HFFc6 (cell line): ENCODE data around the gene LARGE1. TPM values are rescaled to one million over a fixed set of nuclear protein-coding genes. Genes with fewer than 3 reads are reported as not detected.
"Not testable (repeated sequence)": the region's sequence is repeated elsewhere in the genome, so short reads cannot be mapped to it uniquely, and the experiment has no call there.

ENCODE experiments used
- DNase-seq: peaks from one replicate; pipeline ENCODE4 v3.0.0-alpha.2; 2018
- H3K27ac Mint-ChIP-seq: 2 replicates; pipeline ENCODE4 v1.8.0; 2020; ENCODE audit warnings: mild to moderate bottlenecking, mixed read lengths
- H3K27me3 Mint-ChIP-seq: 2 replicates; pipeline ENCODE4 v1.8.0; 2021; ENCODE audit warnings: mild to moderate bottlenecking, moderate library complexity, mixed read lengths; ENCODE audit not compliant: insufficient read depth
- H3K36me3 Mint-ChIP-seq: 2 replicates; pipeline ENCODE4 v1.8.0; 2021; ENCODE audit warnings: low read depth, mixed read lengths
- H3K4me1 Mint-ChIP-seq: 2 replicates; pipeline ENCODE4 v1.8.0; 2020; ENCODE audit warnings: low read depth, mixed read lengths
- H3K4me3 Mint-ChIP-seq: 2 replicates; pipeline ENCODE4 v1.8.0; 2020; ENCODE audit warnings: mild to moderate bottlenecking, moderate library complexity, mixed read lengths
- H3K9me3 Mint-ChIP-seq: 2 replicates; pipeline ENCODE4 v1.8.0; 2020; ENCODE audit warnings: mild to moderate bottlenecking, mixed read lengths
- CTCF ChIP-seq: fragments of 200-600 bp; sonication (generic); IDR thresholded peaks from 2 replicates; pipeline ENCODE4 v1.5.0; 2021; ENCODE audit warnings: antibody characterized with exemption, mild to moderate bottlenecking
- total RNA-seq, 6 experiments: library from RNA; stranded (reverse); fragmentation: NEBNext Ultra II Directional; extraction: Animal tissue kit (Norgen Biotek cat#: 25700); gene quantifications; 2 replicates in 1 of 6; 3 replicates in 5 of 6; pipeline ENCODE4 v1.2.3, GENCODE V29; 2021

The LARGE1 gene
- total RNA-seq, 6 experiments from 2014 or later: 4.9 to 7.3 (median 6.5) TPM

DNA sequence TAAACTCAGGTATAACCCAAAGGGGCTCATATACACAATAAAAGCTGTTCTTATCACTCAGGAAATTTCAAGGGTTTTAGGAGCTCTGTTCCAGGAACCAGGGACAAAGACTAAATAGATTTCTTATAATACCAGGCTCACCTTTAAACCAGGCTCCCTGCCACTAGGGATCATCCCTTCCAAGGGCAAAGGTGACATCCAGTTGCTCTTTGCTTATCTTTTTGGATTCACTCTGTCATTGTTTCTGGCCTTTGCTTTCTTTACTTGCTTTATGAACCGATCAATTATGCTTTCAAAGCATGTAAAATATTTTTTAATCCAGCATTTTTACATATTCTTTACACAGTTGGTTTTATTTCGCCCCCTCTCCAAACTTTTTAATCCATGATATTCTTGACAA is 540.4 kb downstream of the LARGE1 start:
- H3K9me3 Mint-ChIP-seq: peaks cover 43% of the 10 kb centered on the region
- H3K4me1 Mint-ChIP-seq: no peaks in the 10 kb centered on the region
- H3K4me3 Mint-ChIP-seq: no peak overlapping the region
- no peaks in the 10 kb centered on the region for H3K27me3 Mint-ChIP-seq
- no peak for DNase-seq
- no peak overlapping the region for H3K27ac Mint-ChIP-seq
- peaks cover 11% of the 10 kb centered on the region; the same call in 1 of the 2 replicates for H3K36me3 Mint-ChIP-seq
- TF ChIP-seq CTCF: no peak

- TF ChIP-seq CTCF: no peak
- peaks cover 10% of the 10 kb centered on the region; the same call in 1 of the 2 replicates for H3K36me3 Mint-ChIP-seq
- no peaks in the 10 kb centered on the region for H3K27me3 Mint-ChIP-seq
- DNase-seq: no peak
- no peak overlapping the region for H3K4me3 Mint-ChIP-seq
- H3K9me3 Mint-ChIP-seq: peaks cover 33% of the 10 kb centered on the region
- H3K4me1 Mint-ChIP-seq: no peaks in the 10 kb centered on the region
- no peak overlapping the region for H3K27ac Mint-ChIP-seq
Measured at GRCh38 chr22:33372875-33373274, 547.4 kb downstream of the LARGE1 start.

DNA sequence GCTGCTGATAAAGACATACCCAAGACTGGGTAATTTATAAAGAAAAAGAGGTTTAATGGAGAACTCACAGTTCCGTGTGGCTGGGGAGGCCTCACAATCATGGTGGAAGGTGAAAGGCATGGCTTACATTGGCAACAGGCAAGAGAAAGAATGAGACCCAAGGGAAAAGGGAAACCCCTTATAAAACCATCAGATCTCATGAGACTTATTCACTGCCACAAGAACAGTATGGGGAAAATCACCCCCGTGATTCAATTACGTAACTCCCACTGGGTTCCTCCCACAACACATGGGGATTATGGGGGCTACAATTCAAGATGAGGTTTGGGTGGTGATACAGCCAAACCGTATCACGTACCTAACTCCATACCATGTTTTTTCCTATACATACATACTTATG is 557.0 kb downstream of the LARGE1 start:
- not testable (repeated sequence) for H3K36me3 Mint-ChIP-seq, H3K4me3 Mint-ChIP-seq, DNase-seq, H3K4me1 Mint-ChIP-seq, H3K27ac Mint-ChIP-seq, H3K27me3 Mint-ChIP-seq
- peaks cover 74% of the 10 kb centered on the region for H3K9me3 Mint-ChIP-seq

DNA sequence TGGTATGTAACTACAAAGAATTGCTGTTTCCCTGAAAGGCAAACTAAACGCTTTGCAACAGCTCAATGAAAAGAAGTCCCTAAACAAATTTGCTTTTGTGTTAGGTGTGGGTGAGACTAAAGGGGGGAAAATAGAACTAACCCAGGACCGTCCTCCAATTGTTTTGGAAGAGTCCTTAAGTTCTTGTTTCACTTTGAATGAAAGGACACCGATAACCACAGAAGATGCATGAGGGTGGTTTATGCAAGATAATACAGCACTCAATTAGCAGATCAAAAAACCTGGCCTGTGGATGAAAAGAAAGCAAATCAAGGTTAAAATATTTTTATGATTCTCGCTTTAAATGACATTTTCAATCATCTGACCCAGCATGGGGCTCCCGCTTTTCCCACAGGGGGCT is 557.6 kb downstream of the LARGE1 start:
- peaks cover 69% of the 10 kb centered on the region for H3K9me3 Mint-ChIP-seq
- no peak overlapping the region for H3K27ac Mint-ChIP-seq
- H3K27me3 Mint-ChIP-seq: no peaks in the 10 kb centered on the region; the same call in none of the 2 replicates
- H3K4me3 Mint-ChIP-seq: no peak overlapping the region
- peaks cover 9% of the 10 kb centered on the region for H3K36me3 Mint-ChIP-seq
- no peak for TF ChIP-seq CTCF
- H3K4me1 Mint-ChIP-seq: no peaks in the 10 kb centered on the region
- no peak for DNase-seq

- TF ChIP-seq CTCF: no peak
- H3K4me1 Mint-ChIP-seq: no peaks in the 10 kb centered on the region
- no peaks in the 10 kb centered on the region; the same call in none of the 2 replicates for H3K27me3 Mint-ChIP-seq
- DNase-seq: no peak
- peaks cover 69% of the 10 kb centered on the region for H3K9me3 Mint-ChIP-seq
- peaks cover 9% of the 10 kb centered on the region for H3K36me3 Mint-ChIP-seq
- no peak overlapping the region for H3K27ac Mint-ChIP-seq
- no peak overlapping the region for H3K4me3 Mint-ChIP-seq
Measured at GRCh38 chr22:33361581-33361980, 558.7 kb downstream of the LARGE1 start.

- peaks cover 47% of the 10 kb centered on the region for H3K9me3 Mint-ChIP-seq
- no peak for DNase-seq
- TF ChIP-seq CTCF: no peak
- peaks cover 5% of the 10 kb centered on the region; the same call in 1 of the 2 replicates for H3K36me3 Mint-ChIP-seq
- no peak overlapping the region for H3K27ac Mint-ChIP-seq
- no peaks in the 10 kb centered on the region for H3K4me1 Mint-ChIP-seq
- H3K4me3 Mint-ChIP-seq: no peak overlapping the region
- no peaks in the 10 kb centered on the region; the same call in none of the 2 replicates for H3K27me3 Mint-ChIP-seq
Measured at GRCh38 chr22:33357981-33358399, 562.3 kb downstream of the LARGE1 start.
